ENCODE data around the gene SESTD1.
"Not testable (repeated sequence)": the region's sequence is repeated elsewhere in the genome, so short reads cannot be mapped to it uniquely, and the experiment has no call there.

DNA sequence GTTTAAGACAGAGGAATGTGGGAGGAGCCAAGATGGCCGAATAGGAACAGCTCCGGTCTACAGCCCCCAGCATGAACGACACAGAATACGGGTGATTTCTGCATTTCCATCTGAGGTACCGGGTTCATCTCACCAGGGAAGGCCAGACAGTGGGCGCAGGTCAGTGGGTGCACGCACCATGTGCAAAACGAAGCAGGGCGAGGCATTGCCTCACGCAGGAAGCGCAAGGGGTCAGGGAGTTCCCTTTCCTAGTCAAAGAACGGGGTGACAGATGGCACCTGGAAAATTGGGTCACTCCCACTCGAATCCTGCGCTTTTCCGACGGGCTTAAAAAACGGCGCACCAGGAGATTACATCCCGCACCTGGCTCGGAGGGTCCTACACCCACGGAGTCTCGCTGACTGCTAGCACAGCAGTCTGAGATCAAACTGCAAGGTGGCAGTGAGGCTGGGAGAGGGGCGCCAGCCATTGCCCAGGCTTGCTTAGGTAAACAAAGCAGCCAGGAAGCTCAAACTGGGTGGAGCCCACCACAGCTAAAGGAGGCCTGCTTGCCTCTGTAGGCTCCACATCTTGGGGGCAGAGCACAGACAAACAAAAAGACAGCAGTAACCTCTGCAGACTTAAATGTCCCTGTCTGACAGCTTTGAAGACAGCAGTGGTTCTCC lies 68.6 kb downstream of the SESTD1 start:
- TF ChIP-seq, protein P1, sequence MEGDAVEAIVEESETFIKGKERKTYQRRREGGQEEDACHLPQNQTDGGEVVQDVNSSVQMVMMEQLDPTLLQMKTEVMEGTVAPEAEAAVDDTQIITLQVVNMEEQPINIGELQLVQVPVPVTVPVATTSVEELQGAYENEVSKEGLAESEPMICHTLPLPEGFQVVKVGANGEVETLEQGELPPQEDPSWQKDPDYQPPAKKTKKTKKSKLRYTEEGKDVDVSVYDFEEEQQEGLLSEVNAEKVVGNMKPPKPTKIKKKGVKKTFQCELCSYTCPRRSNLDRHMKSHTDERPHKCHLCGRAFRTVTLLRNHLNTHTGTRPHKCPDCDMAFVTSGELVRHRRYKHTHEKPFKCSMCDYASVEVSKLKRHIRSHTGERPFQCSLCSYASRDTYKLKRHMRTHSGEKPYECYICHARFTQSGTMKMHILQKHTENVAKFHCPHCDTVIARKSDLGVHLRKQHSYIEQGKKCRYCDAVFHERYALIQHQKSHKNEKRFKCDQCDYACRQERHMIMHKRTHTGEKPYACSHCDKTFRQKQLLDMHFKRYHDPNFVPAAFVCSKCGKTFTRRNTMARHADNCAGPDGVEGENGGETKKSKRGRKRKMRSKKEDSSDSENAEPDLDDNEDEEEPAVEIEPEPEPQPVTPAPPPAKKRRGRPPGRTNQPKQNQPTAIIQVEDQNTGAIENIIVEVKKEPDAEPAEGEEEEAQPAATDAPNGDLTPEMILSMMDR (IDR thresholded peaks at IDR 0.05): not testable (repeated sequence)
- not testable (repeated sequence) for TF ChIP-seq POLR2A, POLR2AphosphoS5 (IDR thresholded peaks at IDR 0.05)
